Trophoblast cell (in vitro differentiated cells and primary cell): ENCODE results near the gene ZNF618.

Source experiments
- DNase-seq, 2 donors: peaks; one replicate each; pipeline ENCODE4 v3.0.0-alpha.2; 2016
- H2AFZ ChIP-seq: 2 replicates; pipeline ENCODE4 v1.6.1; 2013; ENCODE audit warnings: low read length, moderate library complexity, mild to moderate bottlenecking; ENCODE audit not compliant: insufficient read depth, poor library complexity
- H2AK5ac ChIP-seq: 2 replicates; pipeline ENCODE4 v1.6.1; 2013; ENCODE audit warnings: mild to moderate bottlenecking, low read length
- H2BK120ac ChIP-seq: 2 replicates; pipeline ENCODE4 v1.6.1; 2013; ENCODE audit warnings: low read length, mild to moderate bottlenecking, moderate library complexity; ENCODE audit not compliant: insufficient read depth, poor library complexity
- H2BK12ac ChIP-seq: 2 replicates; pipeline ENCODE4 v1.6.1; 2013; ENCODE audit warnings: mild to moderate bottlenecking, low read length, moderate library complexity
- H2BK5ac ChIP-seq: 2 replicates; pipeline ENCODE4 v1.6.1; 2013; ENCODE audit warnings: low read length, low read depth, moderate library complexity, mild to moderate bottlenecking; ENCODE audit not compliant: poor library complexity
- H3K14ac ChIP-seq: 2 replicates; pipeline ENCODE4 v1.6.1; 2013; ENCODE audit warnings: mild to moderate bottlenecking, low read length
- H3K18ac ChIP-seq: 2 replicates; pipeline ENCODE4 v1.6.1; 2013; ENCODE audit warnings: mild to moderate bottlenecking, low read length
- H3K23ac ChIP-seq: 2 replicates; pipeline ENCODE4 v1.6.1; 2013; ENCODE audit warnings: low read length
- H3K27ac ChIP-seq: 2 replicates; pipeline ENCODE4 v1.5.1; 2013; ENCODE audit warnings: low read depth, mild to moderate bottlenecking, inconsistent platforms, low read length, moderate library complexity
- H3K27me3 ChIP-seq: 2 replicates; pipeline ENCODE4 v1.6.1; 2013; ENCODE audit warnings: inconsistent platforms, mild to moderate bottlenecking, low read length, moderate library complexity; ENCODE audit not compliant: insufficient read depth
- H3K36me3 ChIP-seq, 2 experiments: 1 replicate in 1 of 2; 2 replicates in 1 of 2; pipeline ENCODE4 v1.6.1; 2013; ENCODE audit warnings: low read length in 2 of 2, mild to moderate bottlenecking in 2 of 2, moderate library complexity in 1 of 2; ENCODE audit not compliant: insufficient read depth in 2 of 2, control insufficient read depth in 1 of 2
- H3K4ac ChIP-seq: 2 replicates; pipeline ENCODE4 v1.6.1; 2013; ENCODE audit warnings: low read depth, mild to moderate bottlenecking, low read length, moderate library complexity
- H3K4me1 ChIP-seq, 2 experiments: 1 replicate in 1 of 2; 2 replicates in 1 of 2; pipeline ENCODE4 v1.6.1; 2013; ENCODE audit warnings: low read length in 2 of 2, mild to moderate bottlenecking in 2 of 2, moderate library complexity in 1 of 2; ENCODE audit not compliant: insufficient read depth in 2 of 2, control insufficient read depth in 1 of 2
- H3K4me2 ChIP-seq: 2 replicates; pipeline ENCODE4 v1.6.1; 2013; ENCODE audit warnings: inconsistent platforms, mild to moderate bottlenecking, low read length, moderate library complexity
- H3K4me3 ChIP-seq: 2 replicates; pipeline ENCODE4 v1.5.1; 2013; ENCODE audit warnings: mild to moderate bottlenecking, low read depth, low read length, inconsistent platforms
- H3K79me1 ChIP-seq: one replicate; pipeline ENCODE4 v1.6.1; 2013; ENCODE audit warnings: low read length
- H3K79me2 ChIP-seq: 2 replicates; pipeline ENCODE4 v1.6.1; 2013; ENCODE audit warnings: low read length, mild to moderate bottlenecking; ENCODE audit not compliant: control insufficient read depth, insufficient read depth, poor library complexity
- H3K9ac ChIP-seq: 2 replicates; pipeline ENCODE4 v1.6.1; 2013; ENCODE audit warnings: mild to moderate bottlenecking, low read length
- H3K9me3 ChIP-seq: 2 replicates; pipeline ENCODE4 v1.6.1; 2013; ENCODE audit warnings: low read depth, mild to moderate bottlenecking, control low read depth, inconsistent platforms, low read length; ENCODE audit not compliant: insufficient read depth
- H4K12ac ChIP-seq: 2 replicates; pipeline ENCODE4 v1.6.1; 2013; ENCODE audit warnings: low read depth, mild to moderate bottlenecking, low read length, moderate library complexity
- H4K8ac ChIP-seq: 2 replicates; pipeline ENCODE4 v1.6.1; 2013; ENCODE audit warnings: low read depth, mild to moderate bottlenecking, low read length, moderate library complexity
- H4K91ac ChIP-seq: one replicate; pipeline ENCODE4 v1.6.1; 2013; ENCODE audit warnings: low read depth, mild to moderate bottlenecking, low read length, moderate library complexity
- WGBS: extraction: QIAGEN DNeasy Blood & Tissue Kit; methylation state at CpG from one replicate; pipeline ENCODE4 v1.1.7; 2013; ENCODE audit warnings: missing lambda C conversion rate; ENCODE audit not compliant: insufficient read length, insufficient coverage; ENCODE audit errors: extremely low coverage; 5-methylcytosine and 5-hydroxymethylcytosine counted together

Gene ZNF618

DNA sequence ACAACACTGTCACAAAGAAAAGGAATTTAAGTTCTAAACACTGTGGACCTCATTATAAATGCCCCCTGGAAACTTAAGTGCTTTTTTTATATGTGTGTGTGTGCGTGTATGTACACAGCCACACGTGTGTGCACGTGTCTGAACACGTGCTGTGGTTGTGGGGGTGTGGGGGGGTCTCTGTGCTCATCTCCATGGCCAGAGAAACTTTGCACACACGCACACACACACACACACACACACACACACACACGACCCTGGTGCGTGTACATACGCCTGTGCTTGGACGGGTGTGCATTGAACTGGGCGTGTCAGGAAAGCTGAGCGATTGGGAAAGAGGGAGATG lies 174.1 kb downstream of the ZNF618 start:
- Histone ChIP-seq H2AK5ac (no peak overlapping the region), H3K4me2 (no peak overlapping the region), H2AFZ (no peak overlapping the region), H3K79me1 (no peaks in the 10 kb centered on the region), H4K8ac (no peak overlapping the region), H3K36me3 (peaks cover 19 to 35% of the 10 kb centered on the region in 2 experiments), H2BK120ac (no peak overlapping the region), H4K91ac (no peak overlapping the region), H3K27me3 (no peaks in the 10 kb centered on the region), H3K9ac (no peak overlapping the region), H3K18ac (no peak overlapping the region), H2BK12ac (no peak overlapping the region), H3K79me2 (no peaks in the 10 kb centered on the region), H3K14ac (no peak overlapping the region), H3K27ac (no peak overlapping the region), H3K4me1 (no peaks in the 10 kb centered on the region), H3K23ac (no peak overlapping the region), H3K4me3 (no peak overlapping the region), H2BK5ac (no peak overlapping the region), H3K4ac (no peak overlapping the region), H3K9me3 (no peaks in the 10 kb centered on the region), H4K12ac (no peak overlapping the region)
- no CpG with 5 or more reads among the region's 11 CpGs for WGBS
- DNase-seq: no peak

DNA sequence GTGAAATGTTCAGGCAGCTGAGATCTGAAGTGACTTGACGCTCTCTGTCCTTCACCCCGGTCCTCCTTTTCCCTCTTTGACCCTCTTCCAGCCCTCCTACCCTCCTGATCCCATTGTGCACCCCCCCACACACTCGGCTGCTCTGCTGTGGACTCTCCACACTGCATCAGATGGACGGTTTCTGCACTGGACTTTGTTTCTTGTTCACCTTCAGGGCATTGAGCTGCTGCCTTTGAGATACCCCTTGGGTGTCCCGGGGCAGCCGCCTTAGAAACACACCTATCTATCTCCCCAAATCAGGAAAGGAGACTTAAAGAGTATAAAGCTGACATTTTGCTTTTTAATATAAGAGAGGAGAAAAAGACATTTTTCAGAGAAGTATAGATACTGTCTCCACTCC lies 174.5 kb downstream of the ZNF618 start:
- H3K14ac ChIP-seq: no peak overlapping the region
- H3K9me3 ChIP-seq: no peaks in the 10 kb centered on the region
- H4K91ac ChIP-seq: no peak overlapping the region
- no peaks in the 10 kb centered on the region for H3K79me1 ChIP-seq
- H3K4me1 ChIP-seq: no peaks in the 10 kb centered on the region
- H3K4me2 ChIP-seq: no peak overlapping the region
- H3K4me3 ChIP-seq: no peak overlapping the region
- H3K4ac ChIP-seq: no peak overlapping the region
- H2BK120ac ChIP-seq: no peak overlapping the region
- no peaks in the 10 kb centered on the region for H3K79me2 ChIP-seq
- no peak for DNase-seq
- WGBS: no CpG with 5 or more reads among the region's 6 CpGs
- H4K8ac ChIP-seq: no peak overlapping the region
- no peak overlapping the region for H3K27ac ChIP-seq
- no peak overlapping the region for H3K18ac ChIP-seq
- no peaks in the 10 kb centered on the region for H3K27me3 ChIP-seq
- no peak overlapping the region for H2BK5ac ChIP-seq
- H2BK12ac ChIP-seq: no peak overlapping the region
- no peak overlapping the region for H2AFZ ChIP-seq
- peaks cover 19 to 35% of the 10 kb centered on the region in 2 experiments for H3K36me3 ChIP-seq
- H4K12ac ChIP-seq: no peak overlapping the region
- H3K23ac ChIP-seq: no peak overlapping the region
- no peak overlapping the region for H3K9ac ChIP-seq
- H2AK5ac ChIP-seq: no peak overlapping the region

DNA sequence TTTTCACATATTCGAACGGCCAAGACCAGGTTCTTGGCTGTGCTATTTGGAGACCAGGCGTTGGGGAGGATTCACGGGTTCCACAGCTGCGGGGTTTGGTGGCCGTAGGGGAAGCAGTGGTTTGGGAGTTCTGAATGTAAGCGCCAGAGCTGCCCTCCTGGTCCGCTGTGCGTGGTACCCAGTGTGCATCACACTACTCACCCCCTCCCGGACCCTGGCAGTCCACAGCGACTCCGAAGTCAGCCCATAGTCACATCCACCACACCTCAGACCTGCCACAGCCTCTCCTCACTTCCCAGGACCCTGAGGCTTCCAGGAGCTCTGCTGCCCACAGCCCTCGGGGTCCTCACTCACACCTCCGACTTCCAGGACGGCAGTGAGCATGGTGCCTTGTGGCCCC lies 175.2 kb downstream of the ZNF618 start:
- no peak overlapping the region for H3K4me2 ChIP-seq
- no peak overlapping the region for H3K4me3 ChIP-seq

GRCh38 chr9:114051706-114052105 lies 175.6 kb downstream of the ZNF618 start:
- Histone ChIP-seq H4K91ac (no peak overlapping the region), H3K4me1 (no peaks in the 10 kb centered on the region), H2BK5ac (no peak overlapping the region), H3K4me3 (no peak overlapping the region), H3K9me3 (no peaks in the 10 kb centered on the region), H3K18ac (no peak overlapping the region), H3K27me3 (no peaks in the 10 kb centered on the region), H3K9ac (no peak overlapping the region), H3K79me1 (no peaks in the 10 kb centered on the region), H2AFZ (no peak overlapping the region), H4K8ac (no peak overlapping the region), H3K4me2 (no peak overlapping the region), H2BK12ac (no peak overlapping the region), H2BK120ac (no peak overlapping the region), H4K12ac (no peak overlapping the region), H3K36me3 (peaks cover 19 to 35% of the 10 kb centered on the region in 2 experiments), H3K27ac (no peak overlapping the region), H3K4ac (no peak overlapping the region), H3K79me2 (no peaks in the 10 kb centered on the region), H2AK5ac (no peak overlapping the region), H3K23ac (no peak overlapping the region), H3K14ac (no peak overlapping the region)
- WGBS: no CpG with 5 or more reads among the region's 7 CpGs
- no peak for DNase-seq

More for the DNA sequence above, 175.2 kb downstream of the ZNF618 start:
- Histone ChIP-seq H2BK120ac (no peak overlapping the region), H3K79me1 (no peaks in the 10 kb centered on the region), H3K4me1 (no peaks in the 10 kb centered on the region), H3K4ac (no peak overlapping the region), H3K36me3 (peaks cover 19 to 35% of the 10 kb centered on the region in 2 experiments), H3K9ac (no peak overlapping the region), H4K12ac (no peak overlapping the region), H4K8ac (no peak overlapping the region), H3K14ac (no peak overlapping the region), H2AK5ac (no peak overlapping the region), H2BK12ac (no peak overlapping the region), H4K91ac (no peak overlapping the region), H3K27ac (no peak overlapping the region), H3K79me2 (no peaks in the 10 kb centered on the region), H3K18ac (no peak overlapping the region), H2AFZ (no peak overlapping the region), H3K9me3 (no peaks in the 10 kb centered on the region), H3K27me3 (no peaks in the 10 kb centered on the region), H2BK5ac (no peak overlapping the region), H3K23ac (no peak overlapping the region)
- no CpG with 5 or more reads among the region's 15 CpGs for WGBS
- no peak for DNase-seq
